GM21529 (cell line): ENCODE results near the gene STAT4.

Source experiments
- ATAC-seq: cut with Tn5 transposase; IDR thresholded peaks from one replicate; pipeline ENCODE4 v1.9.1; 2021; ENCODE audit not compliant: unreplicated experiment

Gene STAT4

GRCh38 chr2:191049728-191050639, 100.8 kb downstream of the STAT4 start:
- ATAC-seq: peak; percentile 63

GRCh38 chr2:191048073-191048472, 102.7 kb downstream of the STAT4 start:
- no peak for ATAC-seq

GRCh38 chr2:191045141-191045540, 105.7 kb downstream of the STAT4 start:
- ATAC-seq: no peak

GRCh38 chr2:191043438-191043837, 107.4 kb downstream of the STAT4 start:
- ATAC-seq: no peak

GRCh38 chr2:191041418-191042161, 109.2 kb downstream of the STAT4 start:
- no peak for ATAC-seq

GRCh38 chr2:191039616-191040015, 111.2 kb downstream of the STAT4 start:
- no peak for ATAC-seq

GRCh38 chr2:191038741-191039140, 112.1 kb downstream of the STAT4 start:
- no peak for ATAC-seq

- ATAC-seq: no peak
These were observed 112.5 kb downstream of the STAT4 start for GRCh38 chr2:191038241-191038725.

- no peak for ATAC-seq
These were observed 113.4 kb downstream of the STAT4 start for GRCh38 chr2:191037351-191037750.

GRCh38 chr2:191036363-191036762, 114.4 kb downstream of the STAT4 start:
- no peak for ATAC-seq

GRCh38 chr2:191032588-191033429, 118.0 kb downstream of the STAT4 start:
- no peak for ATAC-seq

GRCh38 chr2:191031256-191031655, 119.5 kb downstream of the STAT4 start:
- ATAC-seq: no peak

GRCh38 chr2:191030521-191031154, 120.2 kb downstream of the STAT4 start:
- peak; percentile 99 for ATAC-seq

GRCh38 chr2:191029280-191029950, 121.4 kb downstream of the STAT4 start:
- ATAC-seq: no peak

- ATAC-seq: no peak
These were observed 124.4 kb downstream of the STAT4 start for GRCh38 chr2:191026377-191026776.

- no peak for ATAC-seq
These were observed 125.7 kb downstream of the STAT4 start for GRCh38 chr2:191025135-191025534.

- ATAC-seq: no peak
These were observed 127.5 kb downstream of the STAT4 start for GRCh38 chr2:191023235-191023679.

- peak; percentile 18 for ATAC-seq
These were observed 129.9 kb downstream of the STAT4 start for GRCh38 chr2:191020742-191021381.

GRCh38 chr2:191020221-191020741, 130.5 kb downstream of the STAT4 start:
- peak; percentile 72 for ATAC-seq
